ENCODE data around the gene ZNF554.
"Not testable (repeated sequence)": the region's sequence is repeated elsewhere in the genome, so short reads cannot be mapped to it uniquely, and the experiment has no call there.

ZNF554 gene

GRCh38 chr19:2808129-2808941, 11.3 kb upstream of the ZNF554 start:
- DNase-seq, result no peak

- DNase-seq, result no peak
Observed at GRCh38 chr19:2809387-2810140, 10.1 kb upstream of the ZNF554 start.

DNA sequence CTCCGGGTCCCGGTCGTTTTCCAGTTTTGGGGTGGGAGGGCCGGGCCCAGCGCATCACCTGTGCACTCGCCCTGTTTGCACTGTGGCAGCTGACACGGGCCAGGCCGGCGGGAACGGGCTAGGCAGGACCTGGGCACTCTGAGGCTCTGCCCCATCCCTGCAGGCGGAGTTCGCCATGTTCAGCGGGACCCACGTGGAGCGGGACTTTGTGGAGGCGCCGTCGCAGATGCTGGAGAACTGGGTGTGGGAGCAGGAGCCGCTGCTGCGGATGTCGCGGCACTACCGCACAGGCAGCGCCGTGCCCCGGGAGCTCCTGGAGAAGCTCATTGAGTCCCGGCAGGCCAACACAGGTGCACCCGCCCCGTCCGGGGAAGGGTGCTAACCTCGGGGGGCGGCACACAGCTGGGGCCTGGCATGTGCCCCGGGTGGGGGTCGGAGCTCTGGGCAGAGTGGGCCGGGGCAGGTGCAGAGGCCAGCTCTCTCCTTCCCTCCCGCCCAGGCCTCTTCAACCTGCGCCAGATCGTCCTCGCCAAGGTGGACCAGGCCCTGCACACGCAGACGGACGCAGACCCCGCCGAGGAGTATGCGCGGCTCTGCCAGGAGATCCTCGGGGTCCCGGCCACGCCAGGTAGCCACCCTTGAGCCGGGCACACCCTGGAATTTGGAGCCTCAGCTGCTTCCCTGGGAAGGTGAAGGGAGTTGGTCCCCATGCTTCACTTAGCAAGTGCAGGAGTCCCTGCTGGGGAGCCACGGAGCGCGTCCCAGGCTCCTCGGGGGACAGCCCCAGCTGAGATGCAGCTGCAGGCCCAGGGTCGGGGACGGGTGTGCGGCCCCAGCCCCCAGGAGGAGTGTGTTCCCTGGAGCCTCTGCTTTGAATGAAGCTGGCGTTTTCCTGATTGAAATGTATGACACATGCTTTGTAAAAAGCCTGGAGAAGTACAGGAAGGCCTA, 9.3 kb upstream of the ZNF554 start:
- DNase-seq, result no peak

DNA sequence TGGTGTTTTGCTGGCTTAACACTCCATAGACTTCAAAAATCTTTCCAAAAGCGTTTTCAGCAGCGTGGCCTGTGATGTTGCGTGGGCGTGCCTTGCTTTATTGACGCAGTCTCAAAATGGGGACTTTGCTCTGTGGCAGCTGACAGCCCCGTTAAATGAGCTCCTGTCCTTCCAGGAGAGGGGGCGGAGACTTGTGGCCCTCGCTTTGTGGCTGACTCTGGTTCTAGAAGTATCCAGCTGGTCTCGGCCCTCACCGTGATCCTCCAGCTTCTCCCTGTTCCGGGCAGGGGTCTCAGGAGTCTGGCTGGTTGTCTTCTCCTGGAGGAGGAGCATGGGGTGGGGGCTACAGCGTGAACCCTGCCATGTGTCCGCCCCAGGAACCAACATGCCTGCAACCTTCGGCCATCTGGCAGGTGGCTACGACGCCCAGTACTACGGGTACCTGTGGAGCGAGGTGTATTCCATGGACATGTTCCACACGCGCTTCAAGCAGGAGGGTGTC, 8.4 kb upstream of the ZNF554 start:
- DNase-seq, result no peak

DNA sequence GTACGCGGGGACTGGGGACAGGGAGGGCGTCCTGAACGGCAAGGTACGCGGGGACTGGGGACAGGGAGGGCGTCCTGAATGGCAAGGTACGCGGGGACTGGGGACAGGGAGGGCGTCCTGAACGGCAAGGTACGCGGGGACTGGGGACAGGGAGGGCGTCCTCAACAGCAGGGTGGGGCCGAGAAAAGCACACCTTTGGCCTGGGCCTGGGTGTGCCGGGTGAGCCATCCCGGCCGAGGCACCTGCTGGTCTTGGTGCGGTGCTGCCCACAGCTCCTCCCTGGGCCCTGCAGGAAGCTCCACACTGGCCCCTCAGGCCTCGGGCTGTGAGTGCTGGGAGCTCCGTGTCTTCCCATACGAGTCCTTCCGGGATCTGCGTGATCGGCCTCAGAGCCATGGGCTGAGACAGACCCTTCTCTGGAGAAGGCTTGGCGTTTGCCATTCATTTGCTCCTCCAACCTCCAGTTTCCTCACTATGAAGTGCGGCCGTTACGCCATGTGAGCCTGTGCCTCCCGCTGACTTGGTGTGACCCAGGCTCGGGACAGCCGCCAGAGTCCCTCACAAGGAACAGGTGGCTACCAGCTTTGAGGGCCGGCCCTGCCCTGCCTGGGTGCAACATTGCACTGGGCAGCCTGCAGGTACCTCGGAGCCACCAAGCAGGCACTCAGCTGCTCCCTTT, 7.8 kb upstream of the ZNF554 start:
- no peak for DNase-seq

DNA sequence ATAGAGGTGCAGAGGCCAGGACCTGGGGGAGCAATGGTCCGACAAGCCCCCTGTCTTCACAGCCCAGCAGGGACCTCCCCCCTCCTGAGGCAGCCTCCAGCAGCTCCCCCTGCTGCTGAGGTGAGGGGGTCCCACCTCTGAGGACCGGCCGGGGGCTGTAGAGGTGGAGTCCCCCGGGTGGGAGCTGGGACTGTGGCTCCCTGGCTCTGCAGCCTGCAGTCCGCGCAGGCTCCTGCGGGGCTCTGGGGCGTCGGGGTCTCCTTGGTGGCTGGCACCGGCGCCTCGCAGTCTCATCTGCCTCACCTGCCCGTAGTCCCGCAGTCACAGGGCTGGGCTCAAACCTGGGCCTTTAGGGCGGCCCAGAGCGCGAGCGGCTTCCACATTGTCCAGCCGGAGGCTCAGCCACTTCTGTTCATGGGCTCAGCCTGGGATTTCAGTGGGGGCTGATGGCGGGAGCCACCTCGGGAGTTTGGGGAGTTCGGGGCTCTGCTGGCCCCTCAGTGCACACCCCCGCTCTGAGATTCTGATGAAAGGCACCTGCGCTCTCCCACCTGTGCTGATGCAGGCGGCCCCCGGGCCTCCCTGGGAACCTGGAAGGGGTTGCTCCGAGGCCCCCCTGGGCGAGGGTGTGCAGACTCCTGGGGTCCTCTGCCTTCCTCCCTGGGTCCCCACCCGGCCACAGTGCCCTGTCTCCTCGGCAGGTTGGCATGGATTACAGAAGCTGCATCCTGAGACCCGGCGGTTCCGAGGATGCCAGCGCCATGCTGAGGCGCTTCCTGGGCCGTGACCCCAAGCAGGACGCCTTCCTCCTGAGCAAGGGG, 7.0 kb upstream of the ZNF554 start:
- DNase-seq, result no peak

GRCh38 chr19:2813235-2814160, 6.2 kb upstream of the ZNF554 start:
- no peak for DNase-seq

GRCh38 chr19:2814426-2814825, 5.2 kb upstream of the ZNF554 start:
- DNase-seq, result no peak

DNA sequence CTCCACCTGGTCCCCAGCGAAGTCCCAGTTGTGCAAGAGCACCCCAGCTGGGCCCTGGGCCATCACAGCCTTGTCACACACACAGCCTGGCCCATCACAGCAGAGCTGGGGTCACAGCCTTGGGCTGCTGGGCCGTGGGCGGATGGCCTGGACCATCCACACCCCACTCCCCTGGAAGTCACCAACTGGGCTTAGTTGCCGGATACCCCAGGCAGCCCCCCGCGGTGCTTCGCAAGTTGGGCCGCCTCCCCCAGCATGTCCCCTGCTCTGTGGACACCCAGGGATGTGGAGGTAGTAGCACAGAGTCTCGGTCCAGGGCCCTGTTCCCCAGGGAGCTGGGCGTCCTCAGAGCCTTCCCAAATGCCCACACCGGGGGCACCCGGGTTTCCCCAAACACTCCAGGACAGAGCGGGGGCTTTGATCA, 4.5 kb upstream of the ZNF554 start:
- DNase-seq, result no peak

DNA sequence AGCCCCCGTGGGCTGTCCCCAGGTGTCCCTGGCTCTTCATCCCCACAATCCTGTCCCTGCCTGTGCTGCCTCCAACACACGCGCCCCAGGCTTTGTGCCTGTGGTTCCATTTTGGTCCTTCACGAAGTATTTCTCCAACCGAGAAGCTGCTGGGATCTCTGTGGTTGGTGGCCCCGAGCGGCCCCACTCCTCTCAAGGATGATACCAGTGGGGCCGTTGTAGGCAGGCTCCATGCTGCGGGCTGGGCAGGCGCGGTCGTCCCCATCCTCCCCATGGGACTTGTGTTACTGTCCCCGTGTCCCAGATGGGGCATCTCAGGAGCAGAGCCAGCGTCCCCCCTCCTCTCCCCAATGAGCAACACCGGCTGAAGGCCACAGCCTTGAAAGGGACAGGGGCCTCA, 3.7 kb upstream of the ZNF554 start:
- DNase-seq, result no peak

DNA sequence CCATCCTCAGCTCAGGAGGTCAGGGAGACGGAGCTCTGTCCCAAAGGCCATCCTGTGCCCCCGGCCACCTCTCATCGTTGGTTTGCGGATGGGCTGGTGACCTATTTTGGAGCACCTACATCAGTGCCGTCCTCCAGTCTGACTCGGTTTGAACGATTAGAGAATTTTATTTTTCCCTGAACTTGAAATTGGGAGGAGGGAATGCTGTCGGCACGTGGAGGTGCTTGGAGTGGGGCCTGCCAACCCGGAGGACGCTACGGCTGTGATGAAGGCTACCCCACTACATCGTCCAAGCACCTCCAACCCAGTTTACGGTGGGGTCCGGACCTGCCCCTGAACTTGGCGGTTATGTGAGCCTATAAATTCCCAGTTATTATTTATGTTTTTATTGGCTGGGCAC, 3.0 kb upstream of the ZNF554 start:
- no peak for DNase-seq

- DNase-seq, result not testable (repeated sequence)
Observed at GRCh38 chr19:2817237-2817829, 2.3 kb upstream of the ZNF554 start.

- DNase-seq, result peak; percentile 35
Observed at GRCh38 chr19:2820112-2820702, 539 bp downstream of the ZNF554 start.

- DNase-seq, result no peak
Observed at GRCh38 chr19:2822846-2823245, 3.2 kb downstream of the ZNF554 start.

GRCh38 chr19:2823646-2824045, 4.0 kb downstream of the ZNF554 start:
- no peak for DNase-seq

DNA sequence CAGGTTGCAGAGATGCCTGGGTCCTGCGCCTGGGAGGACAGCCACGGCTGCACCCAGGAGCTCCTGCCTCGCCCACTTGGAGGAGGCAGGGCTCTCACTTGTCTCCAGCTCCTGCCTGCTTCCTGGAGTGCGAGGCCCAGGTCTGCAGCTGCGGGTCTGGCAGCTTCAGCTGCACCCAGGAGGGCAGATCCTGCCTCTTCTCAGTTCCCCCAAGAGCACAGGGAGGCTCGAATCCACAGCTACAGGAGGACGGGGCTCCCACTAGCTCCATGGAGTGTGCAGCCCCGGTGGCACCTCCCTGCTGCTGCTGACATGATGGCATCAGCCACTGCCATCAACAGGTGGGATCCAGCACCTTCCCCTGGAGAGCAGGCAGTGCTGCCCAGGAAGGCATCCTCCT, 4.5 kb downstream of the ZNF554 start:
- DNase-seq, result no peak

- DNase-seq, result no peak
Observed at GRCh38 chr19:2827022-2827421, 7.4 kb downstream of the ZNF554 start.

DNA sequence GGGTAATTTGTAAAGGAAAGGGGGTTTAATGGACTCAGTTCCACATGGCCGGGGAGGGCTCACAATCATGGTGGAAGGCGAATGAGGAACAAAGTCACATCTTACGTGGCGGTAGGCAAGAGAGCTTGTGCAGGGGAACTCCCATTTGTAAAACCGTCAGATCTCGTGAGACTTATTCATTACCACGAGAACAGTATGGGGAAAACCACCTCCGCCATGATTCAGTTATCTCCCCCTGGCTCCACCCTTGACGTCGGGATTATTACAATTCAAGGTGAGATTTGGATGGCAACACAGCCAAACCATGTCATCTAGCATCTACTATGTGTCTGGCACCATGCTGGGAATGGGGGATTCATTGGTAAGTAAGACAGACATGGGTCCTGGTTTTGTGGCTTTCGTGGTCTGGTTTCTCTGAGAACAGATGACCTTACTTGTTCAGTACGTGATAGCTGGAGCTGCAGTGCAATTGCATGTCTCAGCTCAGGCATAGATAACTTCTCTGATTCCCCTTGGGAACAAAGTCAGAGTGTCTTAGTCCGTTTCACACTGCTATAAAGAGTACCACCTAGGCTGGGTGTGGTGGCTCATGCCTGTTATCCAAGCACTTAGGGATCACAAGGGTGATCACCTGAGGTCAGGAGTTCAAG, 8.3 kb downstream of the ZNF554 start:
- no peak for DNase-seq
